Brain pericyte (primary cell): ENCODE measurements around the gene IPO8.
"Not testable (repeated sequence)": the region's sequence is repeated elsewhere in the genome, so short reads cannot be mapped to it uniquely, and the experiment has no call there.

ENCODE experiments used
- DNase-seq: peaks from one replicate; pipeline ENCODE4 v3.0.0-alpha.2; 2012; ENCODE audit warnings: low read depth, low spot score

IPO8 gene

GRCh38 chr12:30691122-30691879 is 4.4 kb downstream of the IPO8 start:
- DNase-seq: peak; percentile 22

GRCh38 chr12:30687265-30687986 is 8.2 kb downstream of the IPO8 start:
- no peak for DNase-seq

- no peak for DNase-seq
Measured at GRCh38 chr12:30679241-30679640, 16.4 kb downstream of the IPO8 start.

DNA sequence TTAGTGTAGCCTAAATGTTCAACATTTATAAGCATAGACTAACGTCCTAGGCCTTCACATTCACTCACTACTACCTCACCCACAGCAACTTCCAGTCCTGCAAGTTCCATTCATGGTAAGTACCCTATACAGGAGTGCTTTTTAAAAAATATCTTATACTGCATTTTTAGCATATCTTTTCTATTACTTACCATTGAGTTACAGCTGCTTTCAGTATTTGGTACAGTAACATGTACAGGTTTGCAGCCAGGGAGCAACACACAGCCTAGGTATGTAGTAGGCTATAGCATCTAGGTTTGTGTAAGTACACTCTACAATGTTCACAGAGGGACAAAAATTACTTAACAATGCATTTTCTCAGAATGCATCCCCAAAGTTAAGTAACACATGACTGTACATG is 17.4 kb downstream of the IPO8 start:
- DNase-seq: no peak

DNA sequence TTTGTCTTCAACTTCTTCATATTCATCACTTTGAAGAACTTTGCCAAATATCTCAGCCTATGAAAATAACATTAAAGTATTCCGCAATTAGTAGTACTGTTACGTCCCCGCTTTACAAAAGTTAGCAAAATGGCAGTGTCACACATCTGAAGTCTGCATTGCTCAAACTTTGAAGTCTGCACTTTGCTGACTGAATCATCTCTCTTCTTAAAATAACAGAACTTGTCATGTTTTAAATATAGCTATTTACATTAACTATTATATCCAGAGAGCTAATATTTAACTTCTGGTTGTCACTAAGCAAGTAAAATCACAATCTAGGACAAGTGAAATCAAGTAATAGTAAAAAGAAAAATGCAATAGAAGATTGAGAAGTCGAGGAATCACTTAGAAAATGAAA is 34.5 kb downstream of the IPO8 start:
- DNase-seq: no peak

DNA sequence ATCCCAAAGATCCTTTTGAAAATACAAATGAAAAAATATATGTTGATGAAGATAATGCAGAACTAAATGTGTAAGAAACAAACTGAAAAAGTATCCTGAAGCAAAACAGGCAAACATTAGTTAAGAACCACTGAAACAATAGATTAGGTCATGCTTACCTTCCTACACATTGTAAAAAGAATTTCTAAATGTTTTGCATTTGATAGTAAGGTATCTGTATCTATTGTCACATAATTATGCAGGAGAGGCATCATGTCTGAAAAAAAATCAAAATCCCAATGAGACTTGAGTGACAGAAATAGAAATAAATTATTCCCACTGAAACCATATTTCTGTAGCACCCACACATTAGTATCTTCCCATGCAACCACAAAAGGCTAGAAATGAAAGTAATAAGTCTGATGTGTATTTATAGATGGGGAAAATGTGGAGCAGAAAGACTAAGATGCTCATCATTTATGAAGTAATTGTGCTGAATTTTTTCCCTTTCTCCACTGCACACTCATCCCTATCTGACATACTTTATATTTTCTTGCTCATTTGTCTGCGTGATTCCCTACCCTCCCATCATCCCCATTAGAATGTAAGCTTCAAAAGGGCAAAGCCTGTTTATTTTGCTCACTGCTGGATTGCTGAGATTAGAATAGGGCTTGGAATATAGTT is 43.5 kb downstream of the IPO8 start:
- DNase-seq: no peak

DNA sequence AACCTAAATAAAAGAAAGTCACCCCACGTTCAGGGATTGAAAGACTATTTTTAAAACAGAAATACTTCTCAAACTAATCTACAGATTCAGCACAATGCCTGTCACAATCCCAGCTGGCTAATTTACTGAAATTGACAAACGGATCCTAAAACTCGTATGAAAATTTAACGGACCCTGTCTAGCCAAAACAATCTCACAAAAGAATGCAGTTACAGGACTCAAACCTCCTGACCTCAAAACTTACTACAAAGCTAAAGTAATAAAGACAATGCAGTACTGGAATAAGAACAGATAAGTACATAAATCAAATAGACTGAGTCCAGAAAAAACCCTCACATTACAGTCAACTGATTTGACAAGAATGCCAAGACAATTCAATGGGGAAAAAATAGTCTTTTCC is 48.8 kb downstream of the IPO8 start:
- no peak for DNase-seq

DNA sequence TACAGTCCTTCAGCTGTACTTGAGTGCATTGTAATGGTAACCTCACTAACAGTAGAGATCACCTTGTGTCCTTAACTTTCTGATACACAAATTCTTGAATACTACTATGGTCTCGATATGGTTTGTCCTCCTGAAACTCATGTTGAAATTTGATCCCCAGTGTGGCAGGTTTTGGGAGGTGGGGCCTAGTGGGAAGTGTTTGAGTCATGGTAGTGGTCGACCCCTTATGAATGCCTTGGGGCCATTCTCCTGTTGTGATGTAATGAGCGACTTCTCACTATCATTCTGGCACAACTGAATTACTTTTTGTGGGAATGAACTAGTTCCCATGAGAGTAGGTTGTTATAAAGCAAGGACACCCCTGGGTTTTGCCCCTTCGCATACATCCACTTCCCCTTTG is 52.3 kb downstream of the IPO8 start:
- no peak for DNase-seq

DNA sequence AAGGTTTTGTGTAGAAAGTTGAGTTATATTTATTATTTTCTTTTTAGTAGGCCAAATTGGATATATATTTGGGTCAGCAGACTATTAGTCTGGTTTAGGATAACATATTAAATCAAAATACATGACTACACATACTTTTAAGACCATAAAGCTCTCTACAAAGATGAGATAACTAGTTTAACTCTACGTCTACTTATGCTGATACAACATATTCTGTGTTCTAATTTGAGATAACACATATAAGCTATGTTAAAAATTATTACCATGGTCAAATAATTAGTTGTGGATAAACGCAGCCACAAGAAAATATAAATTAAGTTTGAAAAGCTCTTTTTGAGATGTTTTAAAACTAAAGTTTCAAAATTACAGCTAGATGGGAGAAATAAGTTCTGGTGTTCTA is 55.3 kb downstream of the IPO8 start:
- DNase-seq: no peak

DNA sequence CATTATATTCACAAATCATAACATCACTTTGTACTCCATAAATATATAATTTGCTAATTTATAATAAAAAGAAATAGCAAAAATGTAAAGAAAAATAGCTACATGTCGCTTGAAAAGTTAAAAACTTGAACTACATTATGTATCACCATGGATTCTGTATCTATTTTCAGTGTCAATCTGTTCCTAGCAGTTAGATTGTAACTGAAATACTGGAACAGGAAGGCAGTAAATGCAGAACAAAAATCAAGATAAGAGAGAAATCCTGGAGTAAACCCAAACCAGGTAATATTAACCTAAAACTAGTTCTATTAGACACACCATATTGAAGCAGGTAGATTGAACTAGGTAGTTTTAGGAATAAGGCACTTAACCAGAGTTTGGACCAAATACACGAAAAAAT is 60.3 kb downstream of the IPO8 start:
- DNase-seq: no peak

DNA sequence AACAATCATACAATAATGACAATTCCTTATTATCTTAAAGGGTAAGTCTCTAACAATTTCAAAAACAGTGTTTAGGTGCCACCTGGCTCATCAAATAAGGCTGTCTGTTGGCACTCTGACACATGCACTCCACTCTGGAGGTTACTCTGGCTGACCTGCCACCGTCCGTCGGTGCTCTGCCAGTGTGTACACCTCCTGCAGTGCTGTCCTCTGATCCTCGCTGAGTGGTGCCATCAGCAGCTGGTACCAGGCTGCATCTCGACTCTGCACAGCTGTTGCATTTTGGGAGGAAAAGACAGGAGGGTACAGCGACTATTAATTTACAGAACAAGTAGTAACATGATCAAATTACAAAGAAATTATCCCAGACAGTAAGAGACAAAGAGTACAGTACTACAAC is 63.9 kb downstream of the IPO8 start:
- no peak for DNase-seq

DNA sequence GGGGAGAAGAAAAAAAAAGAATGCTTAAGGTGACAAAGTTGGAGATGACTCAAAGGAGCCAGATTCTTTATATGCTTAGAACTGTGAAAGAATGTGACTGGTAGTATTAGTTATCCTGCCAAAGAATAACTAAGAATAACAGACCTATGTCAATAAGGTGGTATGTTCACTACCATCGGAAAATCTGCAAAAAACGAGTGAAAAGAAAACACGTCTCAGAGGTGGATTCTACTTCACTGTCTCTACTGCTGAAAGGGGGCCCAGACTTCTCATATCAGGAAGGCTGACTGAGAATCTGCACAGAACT is 64.7 kb downstream of the IPO8 start:
- no peak for DNase-seq

GRCh38 chr12:30630076-30630978 is 65.3 kb downstream of the IPO8 start:
- DNase-seq: no peak

GRCh38 chr12:30626847-30627246 is 68.8 kb downstream of the IPO8 start:
- DNase-seq: no peak

- no peak for DNase-seq
Measured at GRCh38 chr12:30624009-30624408, 71.7 kb downstream of the IPO8 start.

GRCh38 chr12:30622509-30622908 is 73.2 kb downstream of the IPO8 start:
- no peak for DNase-seq

DNA sequence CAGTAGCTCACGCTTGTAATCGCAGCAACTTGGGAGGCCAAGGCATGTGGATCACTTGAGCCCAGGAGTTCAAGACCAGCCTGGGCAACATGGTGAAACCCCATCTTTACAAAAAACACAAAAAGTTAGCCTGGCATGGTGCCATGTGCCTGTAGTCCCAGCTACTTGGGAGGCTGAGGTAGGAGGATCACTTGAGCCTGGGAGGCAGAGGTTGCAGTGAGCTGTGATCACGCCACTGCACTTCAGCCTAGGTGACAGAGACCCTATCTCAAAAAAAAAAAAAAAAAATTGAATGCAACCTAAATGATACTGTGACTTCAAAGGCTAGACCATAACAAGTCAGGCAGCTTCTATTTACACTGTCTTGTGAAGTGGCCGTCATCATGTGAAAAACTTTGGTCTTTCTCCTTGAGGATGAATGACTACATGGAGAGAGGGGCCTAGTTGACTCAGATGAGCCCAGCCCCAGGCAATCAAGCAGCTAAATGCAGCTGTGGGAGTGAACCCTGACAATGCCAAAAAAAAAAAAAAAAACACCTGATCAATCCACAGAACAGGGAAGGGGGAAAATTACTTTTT is 73.9 kb downstream of the IPO8 start:
- DNase-seq: not testable (repeated sequence)

GRCh38 chr12:30617346-30618016 is 78.2 kb downstream of the IPO8 start:
- no peak for DNase-seq

- no peak for DNase-seq
Measured at GRCh38 chr12:30614031-30614430, 81.6 kb downstream of the IPO8 start.

GRCh38 chr12:30613119-30613830 is 82.4 kb downstream of the IPO8 start:
- no peak for DNase-seq
